Neural progenitor cell (in vitro differentiated cells): ENCODE measurements around the gene RSPO4.

Experiments
- EZH2 ChIP-seq: fragments of 200-600 bp; sonication (generic); IDR thresholded peaks from 2 replicates; pipeline ENCODE4 v1.6.1; 2017; ENCODE audit warnings: antibody characterized with exemption, mild to moderate bottlenecking, moderate library complexity
- TF ChIP-seq, protein P1 (sequence below): fragments of 200-600 bp; sonication (generic); IDR thresholded peaks from 2 replicates; pipeline ENCODE4 v1.5.1; 2017; ENCODE audit warnings: antibody characterized with exemption, mild to moderate bottlenecking

- TF ChIP-seq, protein P1, sequence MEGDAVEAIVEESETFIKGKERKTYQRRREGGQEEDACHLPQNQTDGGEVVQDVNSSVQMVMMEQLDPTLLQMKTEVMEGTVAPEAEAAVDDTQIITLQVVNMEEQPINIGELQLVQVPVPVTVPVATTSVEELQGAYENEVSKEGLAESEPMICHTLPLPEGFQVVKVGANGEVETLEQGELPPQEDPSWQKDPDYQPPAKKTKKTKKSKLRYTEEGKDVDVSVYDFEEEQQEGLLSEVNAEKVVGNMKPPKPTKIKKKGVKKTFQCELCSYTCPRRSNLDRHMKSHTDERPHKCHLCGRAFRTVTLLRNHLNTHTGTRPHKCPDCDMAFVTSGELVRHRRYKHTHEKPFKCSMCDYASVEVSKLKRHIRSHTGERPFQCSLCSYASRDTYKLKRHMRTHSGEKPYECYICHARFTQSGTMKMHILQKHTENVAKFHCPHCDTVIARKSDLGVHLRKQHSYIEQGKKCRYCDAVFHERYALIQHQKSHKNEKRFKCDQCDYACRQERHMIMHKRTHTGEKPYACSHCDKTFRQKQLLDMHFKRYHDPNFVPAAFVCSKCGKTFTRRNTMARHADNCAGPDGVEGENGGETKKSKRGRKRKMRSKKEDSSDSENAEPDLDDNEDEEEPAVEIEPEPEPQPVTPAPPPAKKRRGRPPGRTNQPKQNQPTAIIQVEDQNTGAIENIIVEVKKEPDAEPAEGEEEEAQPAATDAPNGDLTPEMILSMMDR = no peak
- TF ChIP-seq EZH2 = no peak
Measured at GRCh38 chr20:962683-963082, 39.4 kb downstream of the RSPO4 start.
